K562 (cell line): ENCODE measurements around the gene POLR2B.

Source experiments
- CBX8 ChIP-seq: fragments of 200-600 bp; sonication (generic); IDR thresholded peaks from 2 replicates; pipeline ENCODE4 v1.6.1; 2012; ENCODE audit warnings: borderline replicate concordance, mixed run types, low read depth, mild to moderate bottlenecking, moderate library complexity, mixed read lengths, low read length, control low read depth, inconsistent platforms; ENCODE audit not compliant: poor library complexity, severe bottlenecking; ENCODE audit errors: extremely low read depth
- POLR2A ChIP-seq: fragments of 450-650 bp; conservative IDR thresholded peaks from 2 replicates; pipeline ENCODE4 v1.6.1; 2016
- SP1 ChIP-seq: sonication (generic); formaldehyde crosslinking; IDR thresholded peaks from 2 replicates; pipeline ENCODE4 v1.8.1; 2022; ENCODE audit warnings: mild to moderate bottlenecking, missing genetic modification reagents
- ZC3H4 ChIP-seq: sonication (generic); formaldehyde crosslinking; IDR thresholded peaks from 2 replicates; pipeline ENCODE4 v1.9.0; 2021; ENCODE audit warnings: missing genetic modification reagents, borderline replicate concordance

GRCh38 chr4:57044996-57045395 is 66.3 kb downstream of the POLR2B start:
- TF ChIP-seq ZC3H4 (no peak), SP1 (no peak), CBX8 (no peak), POLR2A (no peak)
